Testis (tissue), 2 donors: ENCODE results near the gene CACNB2.

Experiments used
- POLR2A ChIP-seq: fragments of 450-650 bp; IDR thresholded peaks from one replicate; pipeline ENCODE4 v1.6.1; 2017; ENCODE audit warnings: antibody characterized with exemption, mild to moderate bottlenecking, moderate library complexity
- TF ChIP-seq, protein P1 (sequence below), 3 experiments: fragments of 450-650 bp in 2 of 3; fragments of 200-600 bp in 1 of 3; sonication (generic) in 1 of 3; IDR thresholded peaks; one replicate each; pipeline ENCODE4 v1.5.1; 2016 to 2019; ENCODE audit warnings: antibody characterized with exemption in 3 of 3, mild to moderate bottlenecking in 2 of 3, moderate library complexity in 1 of 3

DNA sequence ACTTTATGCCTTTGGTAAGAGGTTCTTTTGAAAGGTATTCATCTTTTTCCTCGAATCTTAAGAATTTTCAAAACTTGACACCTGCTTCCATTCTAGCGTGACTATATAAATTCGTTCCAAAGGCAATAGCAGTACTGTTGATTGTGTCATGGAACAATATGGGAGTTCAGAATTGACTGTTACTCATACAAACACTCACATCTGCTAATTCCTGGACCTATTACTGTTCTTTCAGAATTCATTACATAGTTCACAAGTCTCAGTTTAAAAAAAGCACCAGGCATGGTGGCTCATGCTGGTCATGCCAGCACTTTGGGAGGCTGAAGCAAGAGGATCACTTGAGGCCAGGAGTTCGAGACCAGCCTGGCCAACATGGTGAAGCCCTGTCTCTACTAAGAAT is 80.9 kb downstream of the CACNB2 start:
- TF ChIP-seq, protein P1, sequence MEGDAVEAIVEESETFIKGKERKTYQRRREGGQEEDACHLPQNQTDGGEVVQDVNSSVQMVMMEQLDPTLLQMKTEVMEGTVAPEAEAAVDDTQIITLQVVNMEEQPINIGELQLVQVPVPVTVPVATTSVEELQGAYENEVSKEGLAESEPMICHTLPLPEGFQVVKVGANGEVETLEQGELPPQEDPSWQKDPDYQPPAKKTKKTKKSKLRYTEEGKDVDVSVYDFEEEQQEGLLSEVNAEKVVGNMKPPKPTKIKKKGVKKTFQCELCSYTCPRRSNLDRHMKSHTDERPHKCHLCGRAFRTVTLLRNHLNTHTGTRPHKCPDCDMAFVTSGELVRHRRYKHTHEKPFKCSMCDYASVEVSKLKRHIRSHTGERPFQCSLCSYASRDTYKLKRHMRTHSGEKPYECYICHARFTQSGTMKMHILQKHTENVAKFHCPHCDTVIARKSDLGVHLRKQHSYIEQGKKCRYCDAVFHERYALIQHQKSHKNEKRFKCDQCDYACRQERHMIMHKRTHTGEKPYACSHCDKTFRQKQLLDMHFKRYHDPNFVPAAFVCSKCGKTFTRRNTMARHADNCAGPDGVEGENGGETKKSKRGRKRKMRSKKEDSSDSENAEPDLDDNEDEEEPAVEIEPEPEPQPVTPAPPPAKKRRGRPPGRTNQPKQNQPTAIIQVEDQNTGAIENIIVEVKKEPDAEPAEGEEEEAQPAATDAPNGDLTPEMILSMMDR (IDR thresholded peaks at IDR 0.05): no peak
- TF ChIP-seq POLR2A: no peak
